GM23248 (cell line): ENCODE results near the gene ERBB4.

Experiments
- EZH2 ChIP-seq: fragments of 200-600 bp; sonication (generic); IDR thresholded peaks from 2 replicates; pipeline ENCODE4 v1.6.1; 2018; ENCODE audit warnings: antibody characterized with exemption, mild to moderate bottlenecking; ENCODE audit not compliant: insufficient read depth, poor library complexity, severe bottlenecking
- EZH2phosphoT487 ChIP-seq: fragments of 200-600 bp; sonication (generic); IDR thresholded peaks from 2 replicates; pipeline ENCODE4 v1.6.1; 2018; ENCODE audit warnings: antibody characterized with exemption, moderate library complexity, mild to moderate bottlenecking, low read depth; ENCODE audit not compliant: insufficient read depth

- TF ChIP-seq EZH2: no peak
- no peak for TF ChIP-seq EZH2phosphoT487
Observed at GRCh38 chr2:211948932-211949331, 589.7 kb downstream of the ERBB4 start.
